Psoas muscle (tissue), 8 donors: ENCODE measurements around the gene MAL. TPM values are rescaled to one million over a fixed set of nuclear protein-coding genes. Genes with fewer than 3 reads are reported as not detected.

ENCODE experiments used
- ATAC-seq, 4 donors: fragments of 200-7000 bp; cut with Tn5 transposase; one replicate each; pipeline ENCODE4 v1.9.1; 2020; ENCODE audit warnings: moderate library complexity in 3 of 4, mild to moderate bottlenecking in 2 of 4
- DNase-seq, 2 donors: peaks; one replicate each; pipeline ENCODE4 v3.0.0-alpha.2; 2020
- H3K27ac ChIP-seq: fragments of 200-600 bp; one replicate; pipeline ENCODE4 v1.8.0; 2022
- H3K27me3 ChIP-seq, 3 donors: fragments of 200-600 bp in 1 of 3; one replicate each; pipeline versions ENCODE4 v1.6.1 to v1.8.0; 2013 to 2022; ENCODE audit warnings: low read length in 2 of 3, mild to moderate bottlenecking in 2 of 3, moderate library complexity in 1 of 3; ENCODE audit not compliant: insufficient read depth in 3 of 3
- H3K36me3 ChIP-seq, 2 donors: fragments of 200-600 bp in 1 of 2; one replicate each; pipeline versions ENCODE4 v1.6.1 to v1.8.0; 2013 to 2022; ENCODE audit warnings: low read depth in 1 of 2, mild to moderate bottlenecking in 1 of 2, moderate library complexity in 1 of 2; ENCODE audit not compliant: insufficient read depth in 1 of 2
- H3K4me1 ChIP-seq: fragments of 200-600 bp; one replicate; pipeline ENCODE4 v1.8.0; 2022
- H3K4me3 ChIP-seq: fragments of 200-600 bp; one replicate; pipeline ENCODE4 v1.8.0; 2022; ENCODE audit warnings: mild to moderate bottlenecking
- H3K9me3 ChIP-seq: fragments of 200-600 bp; one replicate; pipeline ENCODE4 v1.8.0; 2022
- CTCF ChIP-seq: fragments of 200-600 bp; IDR thresholded peaks from one replicate; pipeline ENCODE4 v1.8.0; 2022; ENCODE audit warnings: antibody characterized with exemption
- WGBS, 3 donors: extraction: QIAGEN DNeasy Blood & Tissue Kit; methylation state at CpG; one replicate each; pipeline versions ENCODE4 v1.1.6 to v1.1.7; 2013; 5-methylcytosine and 5-hydroxymethylcytosine counted together
- intact Hi-C, 2 donors: fragments of 100-400 bp; cut with DNase I; formaldehyde crosslinking; loops; one replicate each; pipeline versions ENCODE4 v1.11.0 to v1.14.2; 2022
- polyA plus RNA-seq, 3 donors: library from polyadenylated mRNA; stranded (reverse); fragments of 200-250 nt; gene quantifications; one replicate each; pipeline ENCODE4 v1.2.3, GENCODE V29; 2013
- total RNA-seq, 4 donors: library from RNA; stranded (reverse); fragmentation: NEBNext Ultra II Directional in 2 of 4; extraction: Animal tissue kit (Norgen Biotek cat#: 25700) in 2 of 4; gene quantifications; one replicate each; pipeline versions ENCODE4 v1.2.1 to v1.2.4, GENCODE V29; 2021 to 2023
- donor health status: healthy with polysubstance abuse.
- donor health status: DM: no; HTN: no; CAD: no; lungs with moderate emphysema.
- donor health status: Bipolar disorder and iron deficiency.
- donor health status: healthy.
- donor health status: DM: yes; HTN: yes; CAD: no.
- donor health status: DM: no; HTN: no; CAD: no.
- donor health status: DM: no; HTN: no; CAD: no.
- donor health status: DM: yes; HTN: yes; CAD: no.

MAL gene
- total and polyA plus RNA-seq, 7 donors = 0.53 to 1.5 (median 0.93) TPM; not detected in 1

- 21 to 28% (median 26%) methylated on average over 7 of the region's 7 CpGs for WGBS, 3 donors
- H3K9me3 ChIP-seq = no peaks in the 10 kb centered on the region
- H3K27me3 ChIP-seq = no peaks in the 10 kb centered on the region
- TF ChIP-seq CTCF = no peak
- intact Hi-C loops = no loop called here
- no peak overlapping the region for H3K27ac ChIP-seq
- DNase-seq = peak in 1 of 2 donors; percentile 33
- H3K4me3 ChIP-seq = peak overlapping the region; percentile 25
- H3K4me1 ChIP-seq = peaks cover 9% of the 10 kb centered on the region
- ATAC-seq = peak; percentile 13 to 31 (median 20)
- H3K36me3 ChIP-seq = no peaks in the 10 kb centered on the region
Measured at GRCh38 chr2:95042472-95043271, 17.2 kb downstream of the MAL start.

- peak; percentile 96 to 99 (median 98) for ATAC-seq
- intact Hi-C loops = no loop called here
- H3K9me3 ChIP-seq = no peaks in the 10 kb centered on the region
- H3K36me3 ChIP-seq = no peaks in the 10 kb centered on the region
- WGBS, 3 donors = 16 to 27% (median 16%) methylated on average over 17 of the region's 17 CpGs
- H3K4me1 ChIP-seq = peaks cover 9% of the 10 kb centered on the region
- H3K27ac ChIP-seq = peak overlapping the region; percentile 79
- peak overlapping the region; percentile 25 for H3K4me3 ChIP-seq
- no peaks in the 10 kb centered on the region for H3K27me3 ChIP-seq
- DNase-seq = peak; percentile 84 to 92
- TF ChIP-seq CTCF = no peak
Measured at GRCh38 chr2:95043300-95044093, 18.0 kb downstream of the MAL start.

GRCh38 chr2:95044601-95045000 is 19.1 kb downstream of the MAL start:
- no peak overlapping the region for H3K27ac ChIP-seq
- 63 to 77% (median 68%) methylated on average over 5 of the region's 5 CpGs for WGBS, 3 donors

More at GRCh38 chr2:95044601-95045000, 19.1 kb downstream of the MAL start:
- H3K27me3 ChIP-seq = no peaks in the 10 kb centered on the region
- peaks cover 9% of the 10 kb centered on the region for H3K4me1 ChIP-seq
- H3K9me3 ChIP-seq = no peaks in the 10 kb centered on the region
- intact Hi-C loops = no loop called here
- no peaks in the 10 kb centered on the region for H3K36me3 ChIP-seq
- no peak overlapping the region for H3K4me3 ChIP-seq
- ATAC-seq (no peak), DNase-seq (peak in 1 of 2 donors; percentile 13)
- no peak for TF ChIP-seq CTCF
